ACC112 (cell line): ENCODE results near the gene ZFP90.

Experiments
- H2AFZ ChIP-seq: fragments of 200-600 bp; sonication (generic); one replicate; pipeline ENCODE4 v1.6.0; 2017; ENCODE audit warnings: antibody characterized with exemption, low read length; ENCODE audit not compliant: unreplicated experiment
- H3K27ac ChIP-seq: fragments of 200-600 bp; sonication (generic); 2 replicates; pipeline ENCODE4 v1.5.1; 2014; ENCODE audit warnings: low read depth, mild to moderate bottlenecking, antibody characterized with exemption, low read length, moderate library complexity
- H3K27me3 ChIP-seq: fragments of 200-600 bp; sonication (generic); 2 replicates; pipeline ENCODE4 v1.6.1; 2014; ENCODE audit warnings: mild to moderate bottlenecking, antibody characterized with exemption, low read length, moderate library complexity, mixed read lengths; ENCODE audit not compliant: insufficient read depth
- H3K36me3 ChIP-seq: fragments of 200-600 bp; sonication (generic); 2 replicates; pipeline ENCODE4 v1.6.1; 2016; ENCODE audit warnings: mild to moderate bottlenecking, antibody characterized with exemption, low read length, moderate library complexity, mixed read lengths; ENCODE audit not compliant: insufficient read depth
- H3K4me1 ChIP-seq: fragments of 200-600 bp; sonication (generic); one replicate; pipeline ENCODE4 v1.6.1; 2016; ENCODE audit warnings: low read length, mixed read lengths; ENCODE audit not compliant: insufficient read depth, unreplicated experiment, control insufficient read depth
- H3K4me3 ChIP-seq: fragments of 200-600 bp; sonication (generic); 2 replicates; pipeline ENCODE4 v1.5.1; 2014; ENCODE audit warnings: mild to moderate bottlenecking, low read depth, low read length
- H3K79me2 ChIP-seq: fragments of 200-600 bp; sonication (generic); one replicate; pipeline ENCODE4 v1.6.0; 2016; ENCODE audit warnings: low read length; ENCODE audit not compliant: control insufficient read depth, unreplicated experiment, insufficient read depth

The ZFP90 gene

DNA sequence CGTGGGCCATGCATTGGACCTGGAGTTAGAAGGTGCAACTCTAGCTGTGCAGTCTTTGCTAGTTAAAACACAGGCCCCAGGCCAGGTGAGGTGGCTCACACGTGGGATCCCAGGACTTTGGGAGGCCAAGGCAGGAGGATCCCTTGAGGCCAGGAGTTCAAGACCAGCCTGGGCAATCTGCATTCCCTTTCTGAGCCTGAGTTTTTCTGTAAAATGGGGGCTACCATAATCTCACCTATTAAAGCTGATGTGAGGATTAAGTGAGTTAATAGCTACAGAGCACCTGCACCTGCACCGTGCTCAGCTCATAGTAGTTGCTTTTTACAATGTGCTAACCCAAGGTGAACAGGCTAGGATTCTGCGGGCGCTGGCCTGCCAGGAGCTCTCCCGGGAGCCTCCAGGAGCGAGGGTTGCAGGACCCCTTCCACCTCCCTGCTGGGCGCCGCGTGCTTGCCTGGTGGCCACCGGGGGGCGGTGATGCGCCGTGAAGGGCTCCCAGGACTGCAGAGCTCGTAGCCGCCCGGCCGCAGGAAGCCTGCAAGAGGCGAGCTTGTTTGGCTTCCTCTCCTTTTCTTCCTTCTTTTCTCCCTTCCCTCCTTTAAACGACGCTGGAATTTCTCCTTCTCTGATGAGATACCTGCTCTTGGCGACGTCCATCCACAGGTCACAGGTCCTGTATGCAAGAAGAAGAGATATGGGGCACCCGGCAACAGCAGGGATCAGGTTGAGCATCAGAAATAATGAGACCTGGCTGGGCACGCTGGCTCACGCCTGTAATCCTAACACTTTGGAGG lies 51.3 kb downstream of the ZFP90 start:
- Histone ChIP-seq H3K27ac (no peak overlapping the region), H2AFZ (no peak overlapping the region), H3K4me3 (peak overlapping the region; percentile 42; the same call in 1 of the 2 replicates), H3K4me1 (no peaks in the 10 kb centered on the region), H3K36me3 (no peaks in the 10 kb centered on the region), H3K27me3 (no peaks in the 10 kb centered on the region), H3K79me2 (no peaks in the 10 kb centered on the region)

DNA sequence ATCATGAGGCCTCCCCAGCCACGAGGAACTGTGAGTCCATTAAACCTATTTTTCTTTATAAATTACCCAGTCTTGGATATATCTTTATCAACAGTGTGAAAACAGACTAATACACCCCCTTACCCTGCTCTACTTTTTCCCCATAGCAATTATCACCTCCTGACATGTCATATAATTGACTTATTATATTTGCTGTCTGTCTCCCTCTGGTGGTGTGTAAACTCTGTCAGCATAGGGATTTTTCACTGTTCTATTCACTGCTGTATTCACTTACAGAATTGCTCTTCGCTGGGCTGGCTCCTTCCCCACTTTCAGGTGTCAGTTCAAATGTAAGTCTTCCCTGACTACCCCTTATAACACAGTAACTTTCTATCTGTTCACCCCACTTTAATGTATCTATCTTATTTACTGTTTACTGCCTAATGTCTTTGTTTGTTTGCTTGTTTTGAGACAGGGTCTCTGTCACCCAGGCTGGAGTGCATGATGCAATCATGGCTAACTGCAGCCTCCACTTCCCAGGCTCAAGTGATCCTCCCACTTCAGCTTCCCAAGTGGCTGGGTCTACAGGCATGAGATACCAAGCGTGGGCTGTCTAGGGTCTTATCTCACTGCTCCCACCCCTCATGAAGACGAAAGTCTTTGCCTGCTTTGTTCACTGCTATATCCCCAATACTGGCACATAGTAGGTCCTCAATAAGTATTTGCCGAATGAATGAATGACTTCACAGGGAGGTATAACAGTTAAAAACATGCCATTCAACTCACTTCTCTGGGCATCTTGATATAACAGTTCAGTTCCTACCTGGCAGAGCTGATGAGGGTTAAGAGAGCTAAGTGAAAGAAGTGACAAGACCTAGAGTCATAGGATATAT lies 53.6 kb downstream of the ZFP90 start:
- H2AFZ ChIP-seq, result no peak overlapping the region
- no peaks in the 10 kb centered on the region for H3K79me2 ChIP-seq
- H3K27me3 ChIP-seq, result no peaks in the 10 kb centered on the region
- H3K36me3 ChIP-seq, result no peaks in the 10 kb centered on the region
- no peak overlapping the region for H3K27ac ChIP-seq
- H3K4me1 ChIP-seq, result no peaks in the 10 kb centered on the region
- no peak overlapping the region for H3K4me3 ChIP-seq

DNA sequence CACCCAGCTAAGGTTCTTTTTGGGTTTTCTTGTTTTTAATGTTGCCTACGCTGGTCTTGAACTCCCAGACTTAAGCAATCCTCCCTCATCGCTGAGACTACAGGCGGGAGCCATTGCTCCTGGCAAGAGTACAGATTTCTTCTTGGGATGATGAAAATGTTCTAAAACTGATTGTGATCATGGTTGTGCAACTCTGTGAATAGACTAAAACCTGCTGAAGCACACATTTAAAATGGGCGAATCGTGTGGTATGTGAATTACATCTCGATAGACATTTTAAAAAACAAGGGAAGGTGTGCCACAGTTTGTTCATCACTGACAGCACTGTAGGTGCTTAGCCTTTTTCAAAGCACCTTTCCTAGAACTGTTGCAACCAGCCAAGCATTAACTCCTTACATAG lies 57.2 kb downstream of the ZFP90 start:
- no peaks in the 10 kb centered on the region for H3K4me1 ChIP-seq
- H2AFZ ChIP-seq, result no peak overlapping the region
- no peaks in the 10 kb centered on the region for H3K79me2 ChIP-seq
- H3K27ac ChIP-seq, result no peak overlapping the region
- no peak overlapping the region for H3K4me3 ChIP-seq
- no peaks in the 10 kb centered on the region for H3K27me3 ChIP-seq
- H3K36me3 ChIP-seq, result no peaks in the 10 kb centered on the region

DNA sequence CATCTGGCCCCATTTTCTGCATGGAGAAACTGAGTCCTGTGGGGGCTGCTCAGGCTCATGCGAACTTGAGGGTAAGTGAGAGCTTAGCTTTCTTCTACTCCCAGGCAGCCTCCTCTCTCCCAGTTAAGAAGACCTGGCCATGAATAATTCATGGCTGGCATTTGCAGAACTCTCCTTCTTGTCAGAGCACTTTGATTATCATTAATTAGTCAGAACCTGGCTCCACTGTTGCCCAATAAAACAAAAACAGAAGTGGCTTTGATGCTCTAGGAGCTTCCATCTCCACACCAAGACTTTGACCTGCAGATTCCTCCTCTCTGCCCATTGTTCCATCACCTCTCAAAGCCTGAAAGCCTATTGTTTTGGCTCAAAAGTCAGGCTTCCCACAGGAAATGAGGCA lies 60.5 kb downstream of the ZFP90 start:
- Histone ChIP-seq H3K4me1 (no peaks in the 10 kb centered on the region), H3K36me3 (no peaks in the 10 kb centered on the region), H2AFZ (no peak overlapping the region), H3K27ac (no peak overlapping the region), H3K4me3 (no peak overlapping the region), H3K79me2 (no peaks in the 10 kb centered on the region), H3K27me3 (no peaks in the 10 kb centered on the region)

DNA sequence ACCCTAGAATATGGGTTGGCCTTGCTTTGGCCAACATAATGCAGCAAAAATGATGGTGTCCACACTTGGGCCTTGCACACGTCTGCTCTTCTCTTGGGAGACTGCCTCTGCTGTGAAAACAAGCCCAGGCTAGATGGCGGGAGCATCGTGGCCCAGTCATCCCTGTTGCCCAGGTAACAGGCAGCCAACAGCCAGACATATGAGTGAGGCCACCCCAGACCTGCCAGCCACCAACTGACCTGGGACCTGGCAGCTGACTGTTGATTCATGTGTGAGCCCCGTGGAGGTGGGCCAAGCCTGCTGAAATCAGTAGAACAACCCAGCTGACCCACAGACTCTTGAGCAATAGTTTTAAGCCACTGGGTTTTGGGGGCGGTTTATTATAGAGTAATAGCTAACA lies 66.7 kb downstream of the ZFP90 start:
- Histone ChIP-seq H3K4me3 (no peak overlapping the region), H3K27ac (no peak overlapping the region), H3K27me3 (no peaks in the 10 kb centered on the region), H3K4me1 (no peaks in the 10 kb centered on the region), H3K36me3 (no peaks in the 10 kb centered on the region), H3K79me2 (no peaks in the 10 kb centered on the region), H2AFZ (no peak overlapping the region)

DNA sequence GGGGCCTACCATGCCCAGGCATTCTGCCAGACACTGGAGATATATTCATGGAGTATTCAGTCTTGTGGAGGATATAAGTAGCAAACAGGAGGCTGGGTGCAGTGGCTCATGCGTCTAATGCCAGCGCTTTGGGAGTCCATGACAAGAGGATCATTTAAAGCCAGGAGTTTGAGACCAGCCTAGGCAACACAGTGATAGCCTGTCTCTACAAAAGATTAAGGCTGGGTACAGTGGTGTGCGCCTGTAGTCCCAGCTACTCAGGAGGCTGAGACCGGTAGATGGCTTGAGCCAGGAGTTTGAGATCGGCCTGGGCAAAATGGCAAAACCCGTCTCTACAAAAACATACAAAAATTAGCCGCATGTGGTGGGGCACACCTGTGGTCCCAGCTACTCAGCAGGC lies 68.4 kb downstream of the ZFP90 start:
- Histone ChIP-seq H3K36me3 (no peaks in the 10 kb centered on the region), H3K4me1 (no peaks in the 10 kb centered on the region), H3K4me3 (no peak overlapping the region), H2AFZ (no peak overlapping the region), H3K79me2 (no peaks in the 10 kb centered on the region), H3K27me3 (no peaks in the 10 kb centered on the region), H3K27ac (no peak overlapping the region)

DNA sequence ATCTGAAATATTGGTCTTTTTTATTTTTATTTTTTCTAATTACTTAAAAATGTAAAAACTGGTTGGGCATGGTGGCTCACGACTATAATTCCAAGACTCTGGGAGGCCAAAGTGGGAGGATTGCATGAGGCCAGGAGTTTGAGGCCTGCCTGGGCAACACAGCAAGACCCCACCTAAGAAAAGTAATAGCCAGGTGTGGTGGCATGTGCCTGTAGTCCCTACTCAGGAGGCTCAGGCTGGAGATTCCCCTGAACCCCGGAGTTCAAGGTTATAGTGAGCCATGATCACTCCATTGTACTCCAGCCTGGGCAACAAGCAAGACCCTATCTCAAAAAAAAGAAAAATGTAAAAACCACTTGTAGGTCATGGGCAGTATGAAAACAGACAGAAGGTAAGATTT lies 69.2 kb downstream of the ZFP90 start:
- Histone ChIP-seq H3K27ac (no peak overlapping the region), H2AFZ (no peak overlapping the region), H3K79me2 (no peaks in the 10 kb centered on the region), H3K4me1 (no peaks in the 10 kb centered on the region), H3K27me3 (no peaks in the 10 kb centered on the region), H3K4me3 (no peak overlapping the region), H3K36me3 (no peaks in the 10 kb centered on the region)

DNA sequence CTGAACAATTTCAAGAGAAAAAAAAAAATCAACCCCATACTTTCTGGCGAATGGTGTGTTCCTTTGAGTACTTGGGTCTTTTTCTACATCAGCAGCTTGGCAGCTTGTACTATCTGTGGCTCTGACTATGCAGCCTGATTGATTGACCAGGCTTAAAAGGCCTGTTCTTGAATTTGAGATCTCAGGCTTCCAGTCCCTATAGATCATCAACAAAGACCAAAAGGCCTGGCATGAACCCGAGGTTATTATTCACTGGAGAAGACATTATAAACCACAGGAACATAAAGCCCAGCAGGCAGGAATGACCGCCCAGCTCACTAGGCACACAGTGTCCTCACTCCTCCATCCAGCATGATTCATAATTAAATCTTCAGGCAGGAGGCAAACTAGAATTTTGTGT lies 73.9 kb downstream of the ZFP90 start:
- no peak overlapping the region for H3K27ac ChIP-seq
- no peaks in the 10 kb centered on the region for H3K4me1 ChIP-seq
- H3K4me3 ChIP-seq, result no peak overlapping the region
- no peaks in the 10 kb centered on the region for H3K79me2 ChIP-seq
- peaks cover 16% of the 10 kb centered on the region for H3K27me3 ChIP-seq
- H3K36me3 ChIP-seq, result no peaks in the 10 kb centered on the region
- no peak overlapping the region for H2AFZ ChIP-seq

DNA sequence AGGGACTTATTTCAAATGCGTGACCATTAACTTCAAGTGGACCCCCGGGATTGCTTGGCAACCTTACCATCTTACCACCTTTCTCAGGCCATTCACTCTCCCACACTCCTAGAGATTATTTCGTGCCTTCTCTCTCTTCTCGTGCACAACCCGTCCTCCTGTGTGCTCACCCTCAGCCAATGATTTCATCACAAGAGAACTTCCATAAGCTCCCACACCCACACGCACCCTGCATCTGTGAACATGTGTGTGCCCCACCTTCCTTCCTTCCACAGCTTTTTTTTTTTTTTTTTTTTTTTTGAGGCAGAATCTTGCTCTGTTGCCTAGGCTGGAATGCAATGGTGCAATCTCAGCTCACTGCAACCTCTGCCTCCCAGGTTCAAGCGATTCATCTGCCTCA lies 78.6 kb downstream of the ZFP90 start:
- no peak overlapping the region for H3K27ac ChIP-seq
- H3K4me1 ChIP-seq, result no peaks in the 10 kb centered on the region

More for the DNA sequence above, 78.6 kb downstream of the ZFP90 start:
- Histone ChIP-seq H2AFZ (no peak overlapping the region), H3K27me3 (peaks cover 16% of the 10 kb centered on the region), H3K4me3 (no peak overlapping the region), H3K79me2 (no peaks in the 10 kb centered on the region), H3K36me3 (no peaks in the 10 kb centered on the region)
